ENCODE results near the gene BEAN1.

BEAN1 gene

GRCh38 chr16:66397736-66398433, 29.2 kb upstream of the BEAN1 start:
- no peak for DNase-seq

GRCh38 chr16:66399031-66399430, 28.1 kb upstream of the BEAN1 start:
- no peak for DNase-seq

GRCh38 chr16:66399930-66400329, 27.2 kb upstream of the BEAN1 start:
- DNase-seq, result no peak

- DNase-seq, result no peak
These were observed 26.4 kb upstream of the BEAN1 start for GRCh38 chr16:66400503-66401380.

- no peak for DNase-seq
These were observed 25.5 kb upstream of the BEAN1 start for GRCh38 chr16:66401610-66402009.

GRCh38 chr16:66402166-66402565, 24.9 kb upstream of the BEAN1 start:
- no peak for DNase-seq

GRCh38 chr16:66402591-66403230, 24.4 kb upstream of the BEAN1 start:
- DNase-seq, result no peak

GRCh38 chr16:66403531-66404145, 23.5 kb upstream of the BEAN1 start:
- no peak for DNase-seq

- DNase-seq, result no peak
These were observed 21.9 kb upstream of the BEAN1 start for GRCh38 chr16:66405057-66405783.

- no peak for DNase-seq
These were observed 20.4 kb upstream of the BEAN1 start for GRCh38 chr16:66406534-66407221.

- DNase-seq, result no peak
These were observed 18.7 kb upstream of the BEAN1 start for GRCh38 chr16:66408163-66409048.

- DNase-seq, result no peak
These were observed 17.9 kb upstream of the BEAN1 start for GRCh38 chr16:66409156-66409555.

GRCh38 chr16:66412182-66412581, 14.9 kb upstream of the BEAN1 start:
- DNase-seq, result no peak

GRCh38 chr16:66414891-66415290, 12.2 kb upstream of the BEAN1 start:
- DNase-seq, result no peak

GRCh38 chr16:66416136-66416535, 11.0 kb upstream of the BEAN1 start:
- DNase-seq, result no peak

- DNase-seq, result no peak
These were observed 10.0 kb upstream of the BEAN1 start for GRCh38 chr16:66416939-66417700.

GRCh38 chr16:66418165-66418962, 8.7 kb upstream of the BEAN1 start:
- no peak for DNase-seq

- DNase-seq, result no peak
These were observed 7.6 kb upstream of the BEAN1 start for GRCh38 chr16:66419527-66419926.

- no peak for DNase-seq
These were observed 6.7 kb upstream of the BEAN1 start for GRCh38 chr16:66420396-66420795.
